WTC11 (cell line): ENCODE results near the gene MAP7D1.

Source experiments
- ESRRA ChIP-seq: sonication (generic); formaldehyde crosslinking; IDR thresholded peaks from 2 replicates; pipeline ENCODE4 v1.8.1; 2022; ENCODE audit warnings: mild to moderate bottlenecking, missing genetic modification reagents, borderline replicate concordance
- FOXJ3 ChIP-seq: sonication (generic); formaldehyde crosslinking; IDR thresholded peaks from 2 replicates; pipeline ENCODE4 v1.9.0; 2021; ENCODE audit warnings: missing genetic modification reagents, mild to moderate bottlenecking, borderline replicate concordance
- GABPB1 ChIP-seq: sonication (generic); formaldehyde crosslinking; IDR thresholded peaks from 2 replicates; pipeline ENCODE4 v1.8.1; 2023; ENCODE audit warnings: mild to moderate bottlenecking, missing genetic modification reagents
- NR1H2 ChIP-seq: sonication (generic); formaldehyde crosslinking; IDR thresholded peaks from 2 replicates; pipeline ENCODE4 v1.9.0; 2021; ENCODE audit warnings: mild to moderate bottlenecking, moderate library complexity, missing genetic modification reagents
- ZNF121 ChIP-seq: sonication (generic); formaldehyde crosslinking; IDR thresholded peaks from 2 replicates; pipeline ENCODE4 v1.8.0; 2023; ENCODE audit warnings: missing genetic modification reagents
- ZNF671 ChIP-seq: fragments of 250-450 bp; sonication (Bioruptor Pico); IDR thresholded peaks from 2 replicates; pipeline ENCODE4 v1.8.0; 2021; ENCODE audit warnings: mild to moderate bottlenecking
- TF ChIP-seq, protein P1 (sequence below): fragments of 200-600 bp; IDR thresholded peaks from 2 replicates; pipeline ENCODE4 v1.8.0; 2022; ENCODE audit warnings: antibody characterized with exemption
- TF ChIP-seq, protein P2 (sequence below): sonication (generic); formaldehyde crosslinking; IDR thresholded peaks from 2 replicates; pipeline ENCODE4 v1.8.0; 2023; ENCODE audit warnings: mild to moderate bottlenecking, missing genetic modification reagents
- TF ChIP-seq, protein P3 (sequence below): sonication (generic); formaldehyde crosslinking; IDR thresholded peaks from 2 replicates; pipeline ENCODE4 v1.8.1; 2023; ENCODE audit warnings: mild to moderate bottlenecking, missing genetic modification reagents, moderate library complexity
- TF ChIP-seq, protein P4 (sequence below): sonication (generic); formaldehyde crosslinking; IDR thresholded peaks from 2 replicates; pipeline ENCODE4 v1.8.0; 2022; ENCODE audit warnings: missing genetic modification reagents
- TF ChIP-seq, protein P5 (sequence below): fragments of 250-450 bp; sonication (Bioruptor Pico); conservative IDR thresholded peaks from 2 replicates; pipeline ENCODE4 v1.9.0; 2021; ENCODE audit warnings: mild to moderate bottlenecking
- TF ChIP-seq, protein P6 (sequence below): sonication (generic); formaldehyde crosslinking; IDR thresholded peaks from 2 replicates; pipeline ENCODE4 v1.8.1; 2023; ENCODE audit warnings: mild to moderate bottlenecking, moderate library complexity, missing genetic modification reagents

DNA sequence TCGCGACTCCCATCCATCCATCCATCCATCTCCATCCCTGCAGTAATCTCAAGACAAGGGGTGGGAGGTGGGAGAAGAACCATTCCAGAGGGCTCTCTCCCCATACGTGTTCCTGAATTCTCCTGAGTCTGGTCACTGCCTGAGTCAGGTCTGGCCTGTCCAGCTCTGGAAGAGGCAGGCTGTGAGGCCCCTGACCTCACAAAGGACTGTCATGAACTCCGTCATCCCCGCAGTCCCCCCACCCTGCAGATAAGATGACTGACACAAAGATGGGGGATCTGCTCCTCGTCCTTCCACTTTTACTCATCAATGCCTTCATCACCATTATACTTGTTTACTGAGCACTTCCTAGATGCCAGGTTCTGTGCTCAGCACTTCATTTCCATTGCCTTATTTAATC lies 1.6 kb upstream of the MAP7D1 start:
- TF ChIP-seq, protein P1, sequence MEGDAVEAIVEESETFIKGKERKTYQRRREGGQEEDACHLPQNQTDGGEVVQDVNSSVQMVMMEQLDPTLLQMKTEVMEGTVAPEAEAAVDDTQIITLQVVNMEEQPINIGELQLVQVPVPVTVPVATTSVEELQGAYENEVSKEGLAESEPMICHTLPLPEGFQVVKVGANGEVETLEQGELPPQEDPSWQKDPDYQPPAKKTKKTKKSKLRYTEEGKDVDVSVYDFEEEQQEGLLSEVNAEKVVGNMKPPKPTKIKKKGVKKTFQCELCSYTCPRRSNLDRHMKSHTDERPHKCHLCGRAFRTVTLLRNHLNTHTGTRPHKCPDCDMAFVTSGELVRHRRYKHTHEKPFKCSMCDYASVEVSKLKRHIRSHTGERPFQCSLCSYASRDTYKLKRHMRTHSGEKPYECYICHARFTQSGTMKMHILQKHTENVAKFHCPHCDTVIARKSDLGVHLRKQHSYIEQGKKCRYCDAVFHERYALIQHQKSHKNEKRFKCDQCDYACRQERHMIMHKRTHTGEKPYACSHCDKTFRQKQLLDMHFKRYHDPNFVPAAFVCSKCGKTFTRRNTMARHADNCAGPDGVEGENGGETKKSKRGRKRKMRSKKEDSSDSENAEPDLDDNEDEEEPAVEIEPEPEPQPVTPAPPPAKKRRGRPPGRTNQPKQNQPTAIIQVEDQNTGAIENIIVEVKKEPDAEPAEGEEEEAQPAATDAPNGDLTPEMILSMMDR = no peak
- TF ChIP-seq ESRRA (CRISPR knock-in tag) (no peak), FOXJ3 (no peak), GABPB1 (CRISPR knock-in tag) (no peak), ZNF121 (no peak), ZNF671 (CRISPR knock-in tag) (no peak), NR1H2 (CRISPR knock-in tag) (no peak)
- TF ChIP-seq, protein P2, sequence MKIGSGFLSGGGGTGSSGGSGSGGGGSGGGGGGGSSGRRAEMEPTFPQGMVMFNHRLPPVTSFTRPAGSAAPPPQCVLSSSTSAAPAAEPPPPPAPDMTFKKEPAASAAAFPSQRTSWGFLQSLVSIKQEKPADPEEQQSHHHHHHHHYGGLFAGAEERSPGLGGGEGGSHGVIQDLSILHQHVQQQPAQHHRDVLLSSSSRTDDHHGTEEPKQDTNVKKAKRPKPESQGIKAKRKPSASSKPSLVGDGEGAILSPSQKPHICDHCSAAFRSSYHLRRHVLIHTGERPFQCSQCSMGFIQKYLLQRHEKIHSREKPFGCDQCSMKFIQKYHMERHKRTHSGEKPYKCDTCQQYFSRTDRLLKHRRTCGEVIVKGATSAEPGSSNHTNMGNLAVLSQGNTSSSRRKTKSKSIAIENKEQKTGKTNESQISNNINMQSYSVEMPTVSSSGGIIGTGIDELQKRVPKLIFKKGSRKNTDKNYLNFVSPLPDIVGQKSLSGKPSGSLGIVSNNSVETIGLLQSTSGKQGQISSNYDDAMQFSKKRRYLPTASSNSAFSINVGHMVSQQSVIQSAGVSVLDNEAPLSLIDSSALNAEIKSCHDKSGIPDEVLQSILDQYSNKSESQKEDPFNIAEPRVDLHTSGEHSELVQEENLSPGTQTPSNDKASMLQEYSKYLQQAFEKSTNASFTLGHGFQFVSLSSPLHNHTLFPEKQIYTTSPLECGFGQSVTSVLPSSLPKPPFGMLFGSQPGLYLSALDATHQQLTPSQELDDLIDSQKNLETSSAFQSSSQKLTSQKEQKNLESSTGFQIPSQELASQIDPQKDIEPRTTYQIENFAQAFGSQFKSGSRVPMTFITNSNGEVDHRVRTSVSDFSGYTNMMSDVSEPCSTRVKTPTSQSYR (CRISPR knock-in tag) = no peak
- TF ChIP-seq, protein P3, sequence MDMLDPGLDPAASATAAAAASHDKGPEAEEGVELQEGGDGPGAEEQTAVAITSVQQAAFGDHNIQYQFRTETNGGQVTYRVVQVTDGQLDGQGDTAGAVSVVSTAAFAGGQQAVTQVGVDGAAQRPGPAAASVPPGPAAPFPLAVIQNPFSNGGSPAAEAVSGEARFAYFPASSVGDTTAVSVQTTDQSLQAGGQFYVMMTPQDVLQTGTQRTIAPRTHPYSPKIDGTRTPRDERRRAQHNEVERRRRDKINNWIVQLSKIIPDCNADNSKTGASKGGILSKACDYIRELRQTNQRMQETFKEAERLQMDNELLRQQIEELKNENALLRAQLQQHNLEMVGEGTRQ (CRISPR knock-in tag) = no peak
- TF ChIP-seq, protein P4, sequence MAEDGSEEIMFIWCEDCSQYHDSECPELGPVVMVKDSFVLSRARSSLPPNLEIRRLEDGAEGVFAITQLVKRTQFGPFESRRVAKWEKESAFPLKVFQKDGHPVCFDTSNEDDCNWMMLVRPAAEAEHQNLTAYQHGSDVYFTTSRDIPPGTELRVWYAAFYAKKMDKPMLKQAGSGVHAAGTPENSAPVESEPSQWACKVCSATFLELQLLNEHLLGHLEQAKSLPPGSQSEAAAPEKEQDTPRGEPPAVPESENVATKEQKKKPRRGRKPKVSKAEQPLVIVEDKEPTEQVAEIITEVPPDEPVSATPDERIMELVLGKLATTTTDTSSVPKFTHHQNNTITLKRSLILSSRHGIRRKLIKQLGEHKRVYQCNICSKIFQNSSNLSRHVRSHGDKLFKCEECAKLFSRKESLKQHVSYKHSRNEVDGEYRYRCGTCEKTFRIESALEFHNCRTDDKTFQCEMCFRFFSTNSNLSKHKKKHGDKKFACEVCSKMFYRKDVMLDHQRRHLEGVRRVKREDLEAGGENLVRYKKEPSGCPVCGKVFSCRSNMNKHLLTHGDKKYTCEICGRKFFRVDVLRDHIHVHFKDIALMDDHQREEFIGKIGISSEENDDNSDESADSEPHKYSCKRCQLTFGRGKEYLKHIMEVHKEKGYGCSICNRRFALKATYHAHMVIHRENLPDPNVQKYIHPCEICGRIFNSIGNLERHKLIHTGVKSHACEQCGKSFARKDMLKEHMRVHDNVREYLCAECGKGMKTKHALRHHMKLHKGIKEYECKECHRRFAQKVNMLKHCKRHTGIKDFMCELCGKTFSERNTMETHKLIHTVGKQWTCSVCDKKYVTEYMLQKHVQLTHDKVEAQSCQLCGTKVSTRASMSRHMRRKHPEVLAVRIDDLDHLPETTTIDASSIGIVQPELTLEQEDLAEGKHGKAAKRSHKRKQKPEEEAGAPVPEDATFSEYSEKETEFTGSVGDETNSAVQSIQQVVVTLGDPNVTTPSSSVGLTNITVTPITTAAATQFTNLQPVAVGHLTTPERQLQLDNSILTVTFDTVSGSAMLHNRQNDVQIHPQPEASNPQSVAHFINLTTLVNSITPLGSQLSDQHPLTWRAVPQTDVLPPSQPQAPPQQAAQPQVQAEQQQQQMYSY (CRISPR knock-in tag) = no peak
- TF ChIP-seq, protein P5, sequence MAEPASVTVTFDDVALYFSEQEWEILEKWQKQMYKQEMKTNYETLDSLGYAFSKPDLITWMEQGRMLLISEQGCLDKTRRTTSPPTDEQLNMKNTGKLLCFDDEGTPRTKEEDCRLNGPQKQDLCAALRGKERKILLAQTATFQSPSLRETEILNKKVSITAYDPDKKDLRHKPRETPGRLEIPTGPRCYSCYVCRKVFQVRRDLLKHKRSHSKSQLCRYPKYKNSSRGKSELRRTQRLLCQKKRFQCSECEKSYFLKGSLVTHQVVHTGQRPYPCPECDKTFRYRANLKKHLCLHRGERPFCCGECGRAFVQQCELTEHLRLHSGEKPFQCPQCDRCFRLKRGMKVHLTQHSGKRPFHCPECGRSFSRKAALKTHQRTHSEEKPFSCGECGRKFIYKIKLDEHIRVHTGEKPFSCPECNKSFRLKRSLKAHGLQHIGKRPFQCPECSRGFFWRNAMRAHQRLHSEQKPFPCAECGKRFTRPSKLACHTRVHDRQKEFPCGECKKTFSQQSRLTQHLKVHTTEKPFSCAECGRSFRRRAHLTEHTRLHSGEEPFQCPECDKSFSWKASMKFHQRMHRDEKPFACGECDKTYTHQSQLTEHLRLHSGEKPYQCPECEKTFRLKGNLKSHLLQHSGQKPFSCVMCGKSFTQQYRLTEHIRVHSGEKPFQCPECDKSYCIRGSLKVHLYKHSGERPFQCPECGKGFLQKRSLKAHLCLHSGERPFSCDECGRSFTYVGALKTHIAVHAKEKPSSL (CRISPR knock-in tag) = no peak
- TF ChIP-seq, protein P6, sequence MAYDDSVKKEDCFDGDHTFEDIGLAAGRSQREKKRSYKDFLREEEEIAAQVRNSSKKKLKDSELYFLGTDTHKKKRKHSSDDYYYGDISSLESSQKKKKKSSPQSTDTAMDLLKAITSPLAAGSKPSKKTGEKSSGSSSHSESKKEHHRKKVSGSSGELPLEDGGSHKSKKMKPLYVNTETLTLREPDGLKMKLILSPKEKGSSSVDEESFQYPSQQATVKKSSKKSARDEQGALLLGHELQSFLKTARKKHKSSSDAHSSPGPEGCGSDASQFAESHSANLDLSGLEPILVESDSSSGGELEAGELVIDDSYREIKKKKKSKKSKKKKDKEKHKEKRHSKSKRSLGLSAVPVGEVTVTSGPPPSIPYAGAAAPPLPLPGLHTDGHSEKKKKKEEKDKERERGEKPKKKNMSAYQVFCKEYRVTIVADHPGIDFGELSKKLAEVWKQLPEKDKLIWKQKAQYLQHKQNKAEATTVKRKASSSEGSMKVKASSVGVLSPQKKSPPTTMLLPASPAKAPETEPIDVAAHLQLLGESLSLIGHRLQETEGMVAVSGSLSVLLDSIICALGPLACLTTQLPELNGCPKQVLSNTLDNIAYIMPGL (CRISPR knock-in tag) = no peak
